ENCODE results near the gene HADHB. TPM values are rescaled to one million over a fixed set of nuclear protein-coding genes. Genes with fewer than 3 reads are reported as not detected.

The HADHB gene
- total and polyA plus RNA-seq, 2 of the 13 experiments (the other 11 are each of a cell fraction or from before 2014, with no cell fraction given), result 112 to 238 TPM

- TF ChIP-seq, protein P1, sequence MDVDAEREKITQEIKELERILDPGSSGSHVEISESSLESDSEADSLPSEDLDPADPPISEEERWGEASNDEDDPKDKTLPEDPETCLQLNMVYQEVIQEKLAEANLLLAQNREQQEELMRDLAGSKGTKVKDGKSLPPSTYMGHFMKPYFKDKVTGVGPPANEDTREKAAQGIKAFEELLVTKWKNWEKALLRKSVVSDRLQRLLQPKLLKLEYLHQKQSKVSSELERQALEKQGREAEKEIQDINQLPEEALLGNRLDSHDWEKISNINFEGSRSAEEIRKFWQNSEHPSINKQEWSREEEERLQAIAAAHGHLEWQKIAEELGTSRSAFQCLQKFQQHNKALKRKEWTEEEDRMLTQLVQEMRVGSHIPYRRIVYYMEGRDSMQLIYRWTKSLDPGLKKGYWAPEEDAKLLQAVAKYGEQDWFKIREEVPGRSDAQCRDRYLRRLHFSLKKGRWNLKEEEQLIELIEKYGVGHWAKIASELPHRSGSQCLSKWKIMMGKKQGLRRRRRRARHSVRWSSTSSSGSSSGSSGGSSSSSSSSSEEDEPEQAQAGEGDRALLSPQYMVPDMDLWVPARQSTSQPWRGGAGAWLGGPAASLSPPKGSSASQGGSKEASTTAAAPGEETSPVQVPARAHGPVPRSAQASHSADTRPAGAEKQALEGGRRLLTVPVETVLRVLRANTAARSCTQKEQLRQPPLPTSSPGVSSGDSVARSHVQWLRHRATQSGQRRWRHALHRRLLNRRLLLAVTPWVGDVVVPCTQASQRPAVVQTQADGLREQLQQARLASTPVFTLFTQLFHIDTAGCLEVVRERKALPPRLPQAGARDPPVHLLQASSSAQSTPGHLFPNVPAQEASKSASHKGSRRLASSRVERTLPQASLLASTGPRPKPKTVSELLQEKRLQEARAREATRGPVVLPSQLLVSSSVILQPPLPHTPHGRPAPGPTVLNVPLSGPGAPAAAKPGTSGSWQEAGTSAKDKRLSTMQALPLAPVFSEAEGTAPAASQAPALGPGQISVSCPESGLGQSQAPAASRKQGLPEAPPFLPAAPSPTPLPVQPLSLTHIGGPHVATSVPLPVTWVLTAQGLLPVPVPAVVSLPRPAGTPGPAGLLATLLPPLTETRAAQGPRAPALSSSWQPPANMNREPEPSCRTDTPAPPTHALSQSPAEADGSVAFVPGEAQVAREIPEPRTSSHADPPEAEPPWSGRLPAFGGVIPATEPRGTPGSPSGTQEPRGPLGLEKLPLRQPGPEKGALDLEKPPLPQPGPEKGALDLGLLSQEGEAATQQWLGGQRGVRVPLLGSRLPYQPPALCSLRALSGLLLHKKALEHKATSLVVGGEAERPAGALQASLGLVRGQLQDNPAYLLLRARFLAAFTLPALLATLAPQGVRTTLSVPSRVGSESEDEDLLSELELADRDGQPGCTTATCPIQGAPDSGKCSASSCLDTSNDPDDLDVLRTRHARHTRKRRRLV (CRISPR knock-in tag; IDR thresholded peaks at IDR 0.05), result no peak
- TF ChIP-seq ARID2 (CRISPR knock-in tag; IDR thresholded peaks at IDR 0.05; ENCODE audit: borderline replicate concordance) (no peak), ZNF207 (IDR thresholded peaks at IDR 0.05; ENCODE audit: borderline replicate concordance) (no peak), ZNF674 (CRISPR knock-in tag; IDR thresholded peaks at IDR 0.05; ENCODE audit: low read depth) (no peak)
- TF ChIP-seq, protein P2, sequence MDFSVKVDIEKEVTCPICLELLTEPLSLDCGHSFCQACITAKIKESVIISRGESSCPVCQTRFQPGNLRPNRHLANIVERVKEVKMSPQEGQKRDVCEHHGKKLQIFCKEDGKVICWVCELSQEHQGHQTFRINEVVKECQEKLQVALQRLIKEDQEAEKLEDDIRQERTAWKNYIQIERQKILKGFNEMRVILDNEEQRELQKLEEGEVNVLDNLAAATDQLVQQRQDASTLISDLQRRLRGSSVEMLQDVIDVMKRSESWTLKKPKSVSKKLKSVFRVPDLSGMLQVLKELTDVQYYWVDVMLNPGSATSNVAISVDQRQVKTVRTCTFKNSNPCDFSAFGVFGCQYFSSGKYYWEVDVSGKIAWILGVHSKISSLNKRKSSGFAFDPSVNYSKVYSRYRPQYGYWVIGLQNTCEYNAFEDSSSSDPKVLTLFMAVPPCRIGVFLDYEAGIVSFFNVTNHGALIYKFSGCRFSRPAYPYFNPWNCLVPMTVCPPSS (IDR thresholded peaks at IDR 0.05), result no peak
- TF ChIP-seq, protein P3, sequence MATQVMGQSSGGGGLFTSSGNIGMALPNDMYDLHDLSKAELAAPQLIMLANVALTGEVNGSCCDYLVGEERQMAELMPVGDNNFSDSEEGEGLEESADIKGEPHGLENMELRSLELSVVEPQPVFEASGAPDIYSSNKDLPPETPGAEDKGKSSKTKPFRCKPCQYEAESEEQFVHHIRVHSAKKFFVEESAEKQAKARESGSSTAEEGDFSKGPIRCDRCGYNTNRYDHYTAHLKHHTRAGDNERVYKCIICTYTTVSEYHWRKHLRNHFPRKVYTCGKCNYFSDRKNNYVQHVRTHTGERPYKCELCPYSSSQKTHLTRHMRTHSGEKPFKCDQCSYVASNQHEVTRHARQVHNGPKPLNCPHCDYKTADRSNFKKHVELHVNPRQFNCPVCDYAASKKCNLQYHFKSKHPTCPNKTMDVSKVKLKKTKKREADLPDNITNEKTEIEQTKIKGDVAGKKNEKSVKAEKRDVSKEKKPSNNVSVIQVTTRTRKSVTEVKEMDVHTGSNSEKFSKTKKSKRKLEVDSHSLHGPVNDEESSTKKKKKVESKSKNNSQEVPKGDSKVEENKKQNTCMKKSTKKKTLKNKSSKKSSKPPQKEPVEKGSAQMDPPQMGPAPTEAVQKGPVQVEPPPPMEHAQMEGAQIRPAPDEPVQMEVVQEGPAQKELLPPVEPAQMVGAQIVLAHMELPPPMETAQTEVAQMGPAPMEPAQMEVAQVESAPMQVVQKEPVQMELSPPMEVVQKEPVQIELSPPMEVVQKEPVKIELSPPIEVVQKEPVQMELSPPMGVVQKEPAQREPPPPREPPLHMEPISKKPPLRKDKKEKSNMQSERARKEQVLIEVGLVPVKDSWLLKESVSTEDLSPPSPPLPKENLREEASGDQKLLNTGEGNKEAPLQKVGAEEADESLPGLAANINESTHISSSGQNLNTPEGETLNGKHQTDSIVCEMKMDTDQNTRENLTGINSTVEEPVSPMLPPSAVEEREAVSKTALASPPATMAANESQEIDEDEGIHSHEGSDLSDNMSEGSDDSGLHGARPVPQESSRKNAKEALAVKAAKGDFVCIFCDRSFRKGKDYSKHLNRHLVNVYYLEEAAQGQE (IDR thresholded peaks at IDR 0.05; ENCODE audit: borderline replicate concordance in 1 of 2, low read depth in 1 of 2, low read length in 2 of 2), result no peak
- TF ChIP-seq, protein P4, sequence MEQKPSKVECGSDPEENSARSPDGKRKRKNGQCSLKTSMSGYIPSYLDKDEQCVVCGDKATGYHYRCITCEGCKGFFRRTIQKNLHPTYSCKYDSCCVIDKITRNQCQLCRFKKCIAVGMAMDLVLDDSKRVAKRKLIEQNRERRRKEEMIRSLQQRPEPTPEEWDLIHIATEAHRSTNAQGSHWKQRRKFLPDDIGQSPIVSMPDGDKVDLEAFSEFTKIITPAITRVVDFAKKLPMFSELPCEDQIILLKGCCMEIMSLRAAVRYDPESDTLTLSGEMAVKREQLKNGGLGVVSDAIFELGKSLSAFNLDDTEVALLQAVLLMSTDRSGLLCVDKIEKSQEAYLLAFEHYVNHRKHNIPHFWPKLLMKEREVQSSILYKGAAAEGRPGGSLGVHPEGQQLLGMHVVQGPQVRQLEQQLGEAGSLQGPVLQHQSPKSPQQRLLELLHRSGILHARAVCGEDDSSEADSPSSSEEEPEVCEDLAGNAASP (CRISPR knock-in tag; IDR thresholded peaks at IDR 0.05; ENCODE audit: borderline replicate concordance), result no peak
- TF ChIP-seq, protein P5, sequence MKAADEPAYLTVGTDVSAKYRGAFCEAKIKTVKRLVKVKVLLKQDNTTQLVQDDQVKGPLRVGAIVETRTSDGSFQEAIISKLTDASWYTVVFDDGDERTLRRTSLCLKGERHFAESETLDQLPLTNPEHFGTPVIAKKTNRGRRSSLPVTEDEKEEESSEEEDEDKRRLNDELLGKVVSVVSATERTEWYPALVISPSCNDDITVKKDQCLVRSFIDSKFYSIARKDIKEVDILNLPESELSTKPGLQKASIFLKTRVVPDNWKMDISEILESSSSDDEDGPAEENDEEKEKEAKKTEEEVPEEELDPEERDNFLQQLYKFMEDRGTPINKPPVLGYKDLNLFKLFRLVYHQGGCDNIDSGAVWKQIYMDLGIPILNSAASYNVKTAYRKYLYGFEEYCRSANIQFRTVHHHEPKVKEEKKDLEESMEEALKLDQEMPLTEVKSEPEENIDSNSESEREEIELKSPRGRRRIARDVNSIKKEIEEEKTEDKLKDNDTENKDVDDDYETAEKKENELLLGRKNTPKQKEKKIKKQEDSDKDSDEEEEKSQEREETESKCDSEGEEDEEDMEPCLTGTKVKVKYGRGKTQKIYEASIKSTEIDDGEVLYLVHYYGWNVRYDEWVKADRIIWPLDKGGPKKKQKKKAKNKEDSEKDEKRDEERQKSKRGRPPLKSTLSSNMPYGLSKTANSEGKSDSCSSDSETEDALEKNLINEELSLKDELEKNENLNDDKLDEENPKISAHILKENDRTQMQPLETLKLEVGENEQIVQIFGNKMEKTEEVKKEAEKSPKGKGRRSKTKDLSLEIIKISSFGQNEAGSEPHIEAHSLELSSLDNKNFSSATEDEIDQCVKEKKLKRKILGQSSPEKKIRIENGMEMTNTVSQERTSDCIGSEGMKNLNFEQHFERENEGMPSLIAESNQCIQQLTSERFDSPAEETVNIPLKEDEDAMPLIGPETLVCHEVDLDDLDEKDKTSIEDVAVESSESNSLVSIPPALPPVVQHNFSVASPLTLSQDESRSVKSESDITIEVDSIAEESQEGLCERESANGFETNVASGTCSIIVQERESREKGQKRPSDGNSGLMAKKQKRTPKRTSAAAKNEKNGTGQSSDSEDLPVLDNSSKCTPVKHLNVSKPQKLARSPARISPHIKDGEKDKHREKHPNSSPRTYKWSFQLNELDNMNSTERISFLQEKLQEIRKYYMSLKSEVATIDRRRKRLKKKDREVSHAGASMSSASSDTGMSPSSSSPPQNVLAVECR (CRISPR knock-in tag; IDR thresholded peaks at IDR 0.05; ENCODE audit: borderline replicate concordance), result no peak
Observed at GRCh38 chr2:26316845-26317244, 72.1 kb downstream of the HADHB start (continued).
